SK-N-SH (cell line): ENCODE data around the gene EML3. TPM values are rescaled to one million over a fixed set of nuclear protein-coding genes. Genes with fewer than 3 reads are reported as not detected.

ENCODE experiments used
- CTCF ChIA-PET: fragments of 300-600, 350-600 bp; formaldehyde crosslinking; extraction: SDS; loops from one replicate; lab custom pipeline; 2021; lab: Yijun Ruan, JAX
- POLR2A ChIA-PET: fragments of 350-600 bp; sonication (Branson Sonifier 250); formaldehyde crosslinking; extraction: SDS; loops from one replicate; lab custom pipeline; 2020; ENCODE audit warnings: antibody characterized with exemption, inconsistent platforms; lab: Yijun Ruan, JAX
- DNase-seq: peaks from one replicate; pipeline ENCODE4 v3.0.0; 2012
- H2AFZ ChIP-seq: fragments of 200-600 bp; sonication (generic); 2 replicates; pipeline ENCODE4 v1.8.1; 2016; ENCODE audit warnings: antibody characterized with exemption, mild to moderate bottlenecking, low read depth
- H3F3A ChIP-seq: fragments of 200-600 bp; sonication (generic); replicated peaks from 2 replicates; pipeline ENCODE3; 2016; ENCODE audit warnings: antibody characterized with exemption, mild to moderate bottlenecking; ENCODE audit not compliant: insufficient read depth
- H3K27ac ChIP-seq, 2 experiments: fragments of 200-500 bp in 1 of 2; fragments of 200-600 bp in 1 of 2; sonication (Bioruptor generic) in 1 of 2; sonication (generic), shearing (Covaris generic) in 1 of 2; 2 replicates each; pipeline versions ENCODE4 v1.5.1 to v1.6.1; 2014 to 2016; ENCODE audit warnings: low read depth in 2 of 2, inconsistent platforms in 1 of 2, low read length in 1 of 2, mild to moderate bottlenecking in 1 of 2, mixed read lengths in 1 of 2
- H3K27me3 ChIP-seq: fragments of 200-600 bp; sonication (generic), shearing (Covaris generic); 2 replicates; pipeline ENCODE4 v1.6.1; 2016; ENCODE audit warnings: mixed run types; ENCODE audit not compliant: insufficient read depth
- H3K36me3 ChIP-seq, 2 experiments: fragments of 200-500 bp in 1 of 2; fragments of 200-600 bp in 1 of 2; sonication (Bioruptor generic) in 1 of 2; sonication (generic) in 1 of 2; replicated peaks in 1 of 2; 2 replicates each; pipeline versions ENCODE3 to v1.5.1; 2014 to 2016; ENCODE audit warnings: low read length in 1 of 2, mild to moderate bottlenecking in 1 of 2; ENCODE audit not compliant: insufficient read depth in 2 of 2, control insufficient read depth in 1 of 2
- H3K4me1 ChIP-seq, 2 experiments: fragments of 200-500 bp in 1 of 2; fragments of 200-600 bp in 1 of 2; sonication (Bioruptor generic) in 1 of 2; sonication (generic), shearing (Covaris generic) in 1 of 2; 2 replicates each; pipeline versions ENCODE4 v1.5.1 to v1.6.1; 2014 to 2016; ENCODE audit warnings: low read depth in 1 of 2, low read length in 1 of 2, mixed run types in 1 of 2; ENCODE audit not compliant: insufficient read depth in 2 of 2, control insufficient read depth in 1 of 2
- H3K4me2 ChIP-seq: fragments of 200-600 bp; sonication (generic), shearing (Covaris generic); 2 replicates; pipeline ENCODE4 v1.6.1; 2017; ENCODE audit warnings: mixed run types
- H3K4me3 ChIP-seq, 2 experiments: fragments of 200-500 bp in 1 of 2; fragments of 200-600 bp in 1 of 2; sonication (Bioruptor generic) in 1 of 2; sonication (generic), shearing (Covaris generic) in 1 of 2; 2 replicates each; pipeline versions ENCODE4 v1.5.1 to v1.8.1; 2014 to 2016; ENCODE audit warnings: low read depth in 2 of 2, inconsistent platforms in 1 of 2, low read length in 1 of 2, mild to moderate bottlenecking in 1 of 2, mixed read lengths in 1 of 2, moderate library complexity in 1 of 2
- H3K79me2 ChIP-seq: fragments of 200-600 bp; sonication (generic); 2 replicates; pipeline ENCODE4 v1.8.1; 2017; ENCODE audit warnings: mild to moderate bottlenecking; ENCODE audit not compliant: insufficient read depth
- H3K9ac ChIP-seq: fragments of 200-600 bp; sonication (generic); 2 replicates; pipeline ENCODE4 v1.6.1; 2017; ENCODE audit warnings: mixed run types
- H3K9me2 ChIP-seq: fragments of 200-600 bp; sonication (generic); 2 replicates; pipeline ENCODE4 v1.6.1; 2017; ENCODE audit warnings: mixed run types
- H3K9me3 ChIP-seq: fragments of 200-600 bp; sonication (generic); 2 replicates; pipeline ENCODE4 v1.6.1; 2017; ENCODE audit warnings: mixed run types, mild to moderate bottlenecking, moderate library complexity
- H4K20me1 ChIP-seq: fragments of 200-600 bp; sonication (generic); 2 replicates; pipeline ENCODE4 v1.6.1; 2017; ENCODE audit warnings: mild to moderate bottlenecking, mixed run types; ENCODE audit not compliant: insufficient read depth
- EP300 ChIP-seq, 2 experiments: IDR thresholded peaks; 2 replicates each; pipeline versions ENCODE4 v1.4.0 to v1.6.1; 2012; ENCODE audit warnings: borderline replicate concordance in 1 of 2, low read depth in 1 of 2, low read length in 1 of 2
- EZH2phosphoT487 ChIP-seq: fragments of 200-600 bp; sonication (generic); IDR thresholded peaks from 2 replicates; pipeline ENCODE4 v1.6.1; 2017; ENCODE audit warnings: low read depth, mixed run types, mild to moderate bottlenecking, antibody characterized with exemption, moderate library complexity, borderline replicate concordance
- FOXM1 ChIP-seq: IDR thresholded peaks from 2 replicates; pipeline ENCODE4 v1.4.0; 2012; ENCODE audit warnings: low read depth, mild to moderate bottlenecking
- MXI1 ChIP-seq: IDR thresholded peaks from 2 replicates; pipeline ENCODE4 v1.6.1; 2012; ENCODE audit warnings: mild to moderate bottlenecking, low read depth, low read length, improper control_type of control experiment
- NRF1 ChIP-seq: IDR thresholded peaks from 2 replicates; pipeline ENCODE4 v1.6.1; 2012; ENCODE audit warnings: low read depth, mild to moderate bottlenecking, low read length
- RAD21 ChIP-seq: IDR thresholded peaks from 2 replicates; pipeline ENCODE4 v1.6.1; 2012; ENCODE audit warnings: mild to moderate bottlenecking, low read length
- SIN3A ChIP-seq: IDR thresholded peaks from 2 replicates; pipeline ENCODE4 v1.6.1; 2012; ENCODE audit warnings: low read depth, mild to moderate bottlenecking, low read length, moderate library complexity, borderline replicate concordance
- WGBS: methylation state at CpG from one replicate; pipeline ENCODE4 v1.1.6; 2017; ENCODE audit warnings: low lambda C conversion rate; 5-methylcytosine and 5-hydroxymethylcytosine counted together
- polyA plus RNA-seq, 3 experiments: library from polyadenylated mRNA; depleted of rRNA; stranded (reverse); fragments of >200 nt; gene quantifications; 2 replicates each; pipeline ENCODE4 v1.2.3, GENCODE V29; 2012
- TF ChIP-seq, protein P1 (sequence below): fragments of 150-350 bp; IDR thresholded peaks from 2 replicates; pipeline ENCODE4 v1.6.1; 2017; ENCODE audit warnings: antibody characterized with exemption, low read length, low read depth, borderline replicate concordance
- TF ChIP-seq, protein P2 (sequence below): IDR thresholded peaks from 2 replicates; pipeline ENCODE4; 2012
- TF ChIP-seq, protein P3 (sequence below): IDR thresholded peaks from 2 replicates; pipeline ENCODE4 v1.4.0; 2012; ENCODE audit warnings: low read depth, borderline replicate concordance

EML3 gene
- polyA plus RNA-seq, 1 of the 3 experiments (the other 2 are of a cell fraction), result 43.0 TPM

DNA sequence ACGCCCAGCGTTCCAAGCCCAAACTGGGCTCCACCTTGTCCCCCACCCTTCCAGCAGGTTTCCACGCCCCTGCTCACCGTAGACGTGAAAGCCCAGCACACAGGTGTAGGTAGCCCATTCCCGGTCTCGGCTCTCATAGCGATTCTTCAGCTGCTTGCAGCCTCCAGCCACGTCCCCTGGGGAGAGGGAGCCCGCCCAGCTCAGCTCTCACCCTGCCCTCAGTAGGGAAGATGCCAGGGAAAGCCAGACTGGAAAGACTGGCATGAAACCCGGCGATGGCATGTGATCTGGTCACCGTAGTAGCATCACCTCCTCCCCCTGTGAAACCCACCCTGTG lies 9.5 kb downstream of the EML3 start:
- TF ChIP-seq, protein P1, sequence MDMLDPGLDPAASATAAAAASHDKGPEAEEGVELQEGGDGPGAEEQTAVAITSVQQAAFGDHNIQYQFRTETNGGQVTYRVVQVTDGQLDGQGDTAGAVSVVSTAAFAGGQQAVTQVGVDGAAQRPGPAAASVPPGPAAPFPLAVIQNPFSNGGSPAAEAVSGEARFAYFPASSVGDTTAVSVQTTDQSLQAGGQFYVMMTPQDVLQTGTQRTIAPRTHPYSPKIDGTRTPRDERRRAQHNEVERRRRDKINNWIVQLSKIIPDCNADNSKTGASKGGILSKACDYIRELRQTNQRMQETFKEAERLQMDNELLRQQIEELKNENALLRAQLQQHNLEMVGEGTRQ, result no peak
- TF ChIP-seq EP300 (IDR thresholded peaks at IDR 0.05; ENCODE audit: borderline replicate concordance in 1 of 2, low read depth in 1 of 2, low read length in 1 of 2) (no peak), SIN3A (no peak), FOXM1 (no peak), NRF1 (no peak), EZH2phosphoT487 (no peak)
- TF ChIP-seq, protein P2, sequence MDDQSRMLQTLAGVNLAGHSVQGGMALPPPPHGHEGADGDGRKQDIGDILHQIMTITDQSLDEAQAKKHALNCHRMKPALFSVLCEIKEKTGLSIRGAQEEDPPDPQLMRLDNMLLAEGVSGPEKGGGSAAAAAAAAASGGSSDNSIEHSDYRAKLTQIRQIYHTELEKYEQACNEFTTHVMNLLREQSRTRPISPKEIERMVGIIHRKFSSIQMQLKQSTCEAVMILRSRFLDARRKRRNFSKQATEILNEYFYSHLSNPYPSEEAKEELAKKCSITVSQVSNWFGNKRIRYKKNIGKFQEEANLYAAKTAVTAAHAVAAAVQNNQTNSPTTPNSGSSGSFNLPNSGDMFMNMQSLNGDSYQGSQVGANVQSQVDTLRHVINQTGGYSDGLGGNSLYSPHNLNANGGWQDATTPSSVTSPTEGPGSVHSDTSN, result no peak
- TF ChIP-seq, protein P3, sequence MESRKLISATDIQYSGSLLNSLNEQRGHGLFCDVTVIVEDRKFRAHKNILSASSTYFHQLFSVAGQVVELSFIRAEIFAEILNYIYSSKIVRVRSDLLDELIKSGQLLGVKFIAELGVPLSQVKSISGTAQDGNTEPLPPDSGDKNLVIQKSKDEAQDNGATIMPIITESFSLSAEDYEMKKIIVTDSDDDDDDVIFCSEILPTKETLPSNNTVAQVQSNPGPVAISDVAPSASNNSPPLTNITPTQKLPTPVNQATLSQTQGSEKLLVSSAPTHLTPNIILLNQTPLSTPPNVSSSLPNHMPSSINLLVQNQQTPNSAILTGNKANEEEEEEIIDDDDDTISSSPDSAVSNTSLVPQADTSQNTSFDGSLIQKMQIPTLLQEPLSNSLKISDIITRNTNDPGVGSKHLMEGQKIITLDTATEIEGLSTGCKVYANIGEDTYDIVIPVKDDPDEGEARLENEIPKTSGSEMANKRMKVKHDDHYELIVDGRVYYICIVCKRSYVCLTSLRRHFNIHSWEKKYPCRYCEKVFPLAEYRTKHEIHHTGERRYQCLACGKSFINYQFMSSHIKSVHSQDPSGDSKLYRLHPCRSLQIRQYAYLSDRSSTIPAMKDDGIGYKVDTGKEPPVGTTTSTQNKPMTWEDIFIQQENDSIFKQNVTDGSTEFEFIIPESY, result no peak
- Histone ChIP-seq H3K9ac (no peak overlapping the region), H3K4me3 (no peak overlapping the region)

DNA sequence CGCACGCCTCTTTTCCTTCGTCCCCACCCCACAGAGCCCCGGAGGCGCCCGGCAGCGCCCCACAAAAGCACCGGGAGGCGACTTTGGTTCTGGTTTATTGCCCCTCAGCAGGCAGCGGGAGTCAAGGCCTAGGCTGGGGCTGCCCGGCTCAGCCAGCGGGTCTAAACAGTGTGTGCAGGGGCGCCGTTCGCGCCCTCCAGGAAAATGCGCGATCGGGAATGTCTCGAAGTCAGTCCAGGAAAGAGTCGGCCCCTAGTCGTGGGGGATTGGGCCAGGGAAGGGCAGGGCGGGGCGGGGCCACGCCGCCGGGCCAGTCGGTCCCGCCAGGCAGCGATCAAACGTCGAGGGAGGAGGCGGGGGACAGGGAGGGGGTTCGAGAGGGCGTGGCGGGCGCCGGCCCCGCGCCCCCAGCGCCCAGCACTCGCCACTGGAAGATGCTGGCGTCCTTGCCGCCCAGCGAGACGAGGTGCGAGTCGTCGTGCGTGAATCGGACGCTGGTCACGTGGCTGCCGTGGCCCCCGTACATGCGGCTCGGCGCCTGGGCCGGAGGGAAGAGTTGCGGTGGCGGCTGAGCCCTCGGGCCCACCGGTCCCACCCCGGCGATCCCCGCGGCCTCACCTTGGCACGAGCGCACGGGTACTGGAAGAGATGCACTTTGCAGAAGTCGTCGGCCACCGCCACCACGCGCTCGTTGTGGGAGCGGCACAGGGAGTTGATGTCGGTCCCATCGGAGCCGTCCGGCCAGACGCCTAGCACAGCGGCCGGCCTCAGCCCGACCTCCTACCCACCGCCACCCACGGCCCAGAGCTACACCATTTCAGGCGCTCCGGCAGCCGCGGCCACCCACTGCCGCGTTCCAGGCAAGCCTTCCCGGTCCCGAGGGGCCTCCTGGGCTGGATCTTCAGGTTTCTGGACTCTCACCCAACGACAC lies 10.2 kb downstream of the EML3 start:
- Histone ChIP-seq H3F3A (peaks cover 11% of the 10 kb centered on the region), H3K9me2 (no peaks in the 10 kb centered on the region), H3K27me3 (no peaks in the 10 kb centered on the region), H3K4me2 (peak overlapping the region; percentile 95; the same call in 1 of the 2 replicates), H3K9ac (peak overlapping the region; percentile 59; the same call in 1 of the 2 replicates), H3K36me3 (peaks cover 27 to 29% of the 10 kb centered on the region in 2 experiments), H3K9me3 (no peaks in the 10 kb centered on the region), H3K4me3 (peak overlapping the region; percentile 70 to 96; a peak in 3 of 4 replicates)
- ChIA-PET CTCF (interaction anchor here (1.9 to 3.2 kb wide), 3 partner anchors 10 kb away, joined by 11 to 23 read pairs (median 18); partner anchors contain the start of genes EML3, ROM1 and TUT1), POLR2A (interaction anchor here (0.6 to 4.2 kb wide), 12 partner anchors 8 to 239 kb away, joined by 3 to 59 read pairs (median 5); partner anchors contain the start of genes B3GAT3, C11orf98, CSKMT and EEF1G)
- DNase-seq, result peak; percentile 87
- TF ChIP-seq MXI1 (0 out of 2 replicates have a peak, but pooled peaks have one; percentile 16), RAD21 (no peak)
- TF ChIP-seq, all 33 proteins: peak for 1
- H2AFZ ChIP-seq, result peak overlapping the region; percentile 75; the same call in 1 of the 2 replicates
- WGBS, result 68% methylated on average over 70 of the region's 96 CpGs
- peaks cover 12 to 23% of the 10 kb centered on the region in 2 experiments; a peak in 3 of 4 replicates for H3K4me1 ChIP-seq
- peaks cover 41% of the 10 kb centered on the region for H3K79me2 ChIP-seq
- peak overlapping the region; percentile 82 to 87; a peak in 3 of 4 replicates for H3K27ac ChIP-seq
- no peaks in the 10 kb centered on the region for H4K20me1 ChIP-seq

More for the DNA sequence above, 9.5 kb downstream of the EML3 start:
- POLR2A ChIA-PET, result interaction anchor here (4.2 kb wide), 1 partner anchor 12 kb away, joined by 59 read pairs; the partner anchor contains the start of gene TUT1
- Histone ChIP-seq H2AFZ (no peak overlapping the region), H3K27me3 (no peaks in the 10 kb centered on the region), H3K9me3 (no peaks in the 10 kb centered on the region), H3K4me2 (no peak overlapping the region), H3F3A (peaks cover 9% of the 10 kb centered on the region), H3K9me2 (no peaks in the 10 kb centered on the region), H3K36me3 (peaks cover 21 to 24% of the 10 kb centered on the region in 2 experiments), H3K79me2 (peaks cover 35% of the 10 kb centered on the region), H3K27ac (no peak overlapping the region), H4K20me1 (no peaks in the 10 kb centered on the region), H3K4me1 (peaks cover 12 to 23% of the 10 kb centered on the region in 2 experiments; a peak in 3 of 4 replicates)
- CTCF ChIA-PET, result interaction anchor here (1.9 kb wide), 1 partner anchor 9 kb away, joined by 18 read pairs; the partner anchor contains the start of gene EML3
- no peak for DNase-seq
- 97% methylated on average over 5 of the region's 13 CpGs for WGBS
